H9 (cell line): Measurements from ENCODE around the gene EPC1. TPM values are rescaled to one million over a fixed set of nuclear protein-coding genes. Genes with fewer than 3 reads are reported as not detected.

Source experiments
- DNase-seq: peaks from one replicate; pipeline ENCODE4 v3.0.0-alpha.2; 2017
- H2AFZ ChIP-seq: one replicate; pipeline ENCODE4 v1.6.1; 2013; ENCODE audit warnings: mild to moderate bottlenecking, low read length, control low read depth, moderate library complexity
- H2AK5ac ChIP-seq: 2 replicates; pipeline ENCODE4 v1.6.1; 2013; ENCODE audit warnings: low read length, control low read depth, mixed read lengths; ENCODE audit not compliant: insufficient read length
- H2BK120ac ChIP-seq: one replicate; pipeline ENCODE4 v1.6.1; 2013; ENCODE audit warnings: low read depth, mild to moderate bottlenecking, low read length, control low read depth, inconsistent platforms; ENCODE audit not compliant: poor library complexity, severe bottlenecking
- H2BK12ac ChIP-seq: 2 replicates; pipeline ENCODE4 v1.6.1; 2013; ENCODE audit warnings: low read length, control low read depth, mixed read lengths, low read depth; ENCODE audit not compliant: insufficient read length
- H2BK15ac ChIP-seq: 2 replicates; pipeline ENCODE4 v1.6.1; 2013; ENCODE audit warnings: low read depth, low read length, control low read depth
- H2BK20ac ChIP-seq: one replicate; pipeline ENCODE4 v1.6.1; 2013; ENCODE audit warnings: low read depth, mild to moderate bottlenecking, low read length, control low read depth, inconsistent platforms; ENCODE audit not compliant: poor library complexity, severe bottlenecking
- H2BK5ac ChIP-seq: 2 replicates; pipeline ENCODE4 v1.6.1; 2013; ENCODE audit warnings: low read length, control low read depth, mixed read lengths; ENCODE audit not compliant: insufficient read length
- H3K14ac ChIP-seq: 2 replicates; pipeline ENCODE4 v1.6.1; 2013; ENCODE audit warnings: low read length, control low read depth; ENCODE audit not compliant: insufficient read depth
- H3K18ac ChIP-seq: 2 replicates; pipeline ENCODE4 v1.6.1; 2013; ENCODE audit warnings: low read depth, mild to moderate bottlenecking, mixed read lengths, low read length, control low read depth; ENCODE audit not compliant: insufficient read length
- H3K23ac ChIP-seq: 2 replicates; pipeline ENCODE4 v1.6.1; 2013; ENCODE audit warnings: low read length, control low read depth, mixed read lengths, low read depth; ENCODE audit not compliant: insufficient read length
- H3K23me2 ChIP-seq: 2 replicates; pipeline ENCODE4 v1.6.1; 2013; ENCODE audit warnings: low read depth, mild to moderate bottlenecking, mixed read lengths, low read length, control low read depth; ENCODE audit not compliant: insufficient read length, poor library complexity, severe bottlenecking
- H3K27ac ChIP-seq: 2 replicates; pipeline ENCODE4 v1.5.1; 2013; ENCODE audit warnings: low read length, control low read depth, mixed read lengths, low read depth; ENCODE audit not compliant: insufficient read length
- H3K27me3 ChIP-seq: 2 replicates; pipeline ENCODE4 v1.6.1; 2013; ENCODE audit warnings: low read length, control low read depth, inconsistent platforms; ENCODE audit not compliant: insufficient read depth
- H3K4ac ChIP-seq: 2 replicates; pipeline ENCODE4 v1.6.1; 2013; ENCODE audit warnings: low read depth, mild to moderate bottlenecking, control low read depth, inconsistent platforms, low read length, moderate library complexity
- H3K4me1 ChIP-seq: 2 replicates; pipeline ENCODE4 v1.6.1; 2013; ENCODE audit warnings: low read length, control low read depth, inconsistent platforms; ENCODE audit not compliant: insufficient read depth
- H3K4me2 ChIP-seq: 2 replicates; pipeline ENCODE4 v1.6.1; 2013; ENCODE audit warnings: low read length, control low read depth, mixed read lengths; ENCODE audit not compliant: insufficient read length, insufficient read depth
- H3K56ac ChIP-seq: 2 replicates; pipeline ENCODE4 v1.6.1; 2013; ENCODE audit warnings: low read depth, mild to moderate bottlenecking, mixed read lengths, low read length, control low read depth; ENCODE audit not compliant: insufficient read length
- H3K79me1 ChIP-seq: 2 replicates; pipeline ENCODE4 v1.6.1; 2013; ENCODE audit warnings: low read depth, mild to moderate bottlenecking, moderate library complexity, low read length, control low read depth, inconsistent platforms; ENCODE audit not compliant: insufficient read depth, poor library complexity, severe bottlenecking
- H3K79me2 ChIP-seq: 2 replicates; pipeline ENCODE4 v1.6.1; 2013; ENCODE audit warnings: low read length, control low read depth, inconsistent platforms; ENCODE audit not compliant: insufficient read depth
- H3K9ac ChIP-seq: 2 replicates; pipeline ENCODE4 v1.6.1; 2013; ENCODE audit warnings: low read length, control low read depth, mixed read lengths; ENCODE audit not compliant: insufficient read length; ENCODE audit errors: extremely low read depth
- H3K9me3 ChIP-seq: one replicate; pipeline ENCODE4 v1.6.1; 2013; ENCODE audit warnings: low read depth, low read length, inconsistent platforms; ENCODE audit not compliant: control insufficient read depth
- H3T11ph ChIP-seq: one replicate; pipeline ENCODE4 v1.6.1; 2013; ENCODE audit warnings: mild to moderate bottlenecking, low read length, control low read depth, inconsistent platforms
- H4K20me1 ChIP-seq: one replicate; pipeline ENCODE4 v1.6.1; 2013; ENCODE audit not compliant: control insufficient read depth, insufficient read length, insufficient read depth
- H4K5ac ChIP-seq: 2 replicates; pipeline ENCODE4 v1.6.1; 2013; ENCODE audit warnings: low read depth, mild to moderate bottlenecking, mixed read lengths, low read length, control low read depth; ENCODE audit not compliant: insufficient read length
- H4K8ac ChIP-seq: replicated peaks from 2 replicates; pipeline ENCODE4 v1.6.1; 2013; ENCODE audit warnings: low read length, control low read depth, mixed read lengths, low read depth; ENCODE audit not compliant: insufficient read length
- H4K91ac ChIP-seq: 2 replicates; pipeline ENCODE4 v1.6.1; 2013; ENCODE audit warnings: low read depth, mild to moderate bottlenecking, moderate library complexity, mixed read lengths, low read length, control low read depth; ENCODE audit not compliant: insufficient read length
- H3K27ac Mint-ChIP-seq, 3 experiments: 2 replicates in 2 of 3; 3 replicates in 1 of 3; pipeline ENCODE4 v1.8.0; 2020 to 2021; ENCODE audit warnings: mixed read lengths in 3 of 3, mild to moderate bottlenecking in 1 of 3, moderate library complexity in 1 of 3
- H3K27me3 Mint-ChIP-seq: 2 replicates; pipeline ENCODE4 v1.8.0; 2021; ENCODE audit warnings: low read depth, mild to moderate bottlenecking, moderate library complexity, mixed read lengths
- H3K36me3 Mint-ChIP-seq, 3 experiments: 2 replicates in 2 of 3; 3 replicates in 1 of 3; pipeline ENCODE4 v1.8.0; 2020 to 2021; ENCODE audit warnings: low read depth in 3 of 3, mixed read lengths in 3 of 3; ENCODE audit not compliant: insufficient read depth in 1 of 3
- H3K4me1 Mint-ChIP-seq, 2 experiments: 2 replicates each; pipeline ENCODE4 v1.8.0; 2020; ENCODE audit warnings: mixed read lengths in 2 of 2
- H3K4me3 Mint-ChIP-seq, 2 experiments: 2 replicates in 1 of 2; 3 replicates in 1 of 2; pipeline ENCODE4 v1.8.0; 2020 to 2021; ENCODE audit warnings: mild to moderate bottlenecking in 2 of 2, mixed read lengths in 2 of 2, moderate library complexity in 1 of 2
- H3K9me3 Mint-ChIP-seq, 2 experiments: 2 replicates in 1 of 2; 3 replicates in 1 of 2; pipeline ENCODE4 v1.8.0; 2020; ENCODE audit warnings: mild to moderate bottlenecking in 2 of 2, mixed read lengths in 2 of 2, moderate library complexity in 1 of 2
- CTCF ChIP-seq: fragments of 200-600 bp; sonication (generic); conservative IDR thresholded peaks from 3 replicates; pipeline ENCODE4 v1.8.0; 2021; ENCODE audit warnings: antibody characterized with exemption, mild to moderate bottlenecking
- WGBS: extraction: QIAGEN DNeasy Blood & Tissue Kit; methylation state at CpG from one replicate; pipeline ENCODE4 v1.1.7; 2013; ENCODE audit warnings: missing lambda C conversion rate, low lambda C conversion rate, mixed read lengths; ENCODE audit not compliant: insufficient read length; ENCODE audit errors: extremely low coverage; 5-methylcytosine and 5-hydroxymethylcytosine counted together
- total RNA-seq: library from RNA; stranded (reverse); gene quantifications from 2 replicates; pipeline ENCODE4 v1.2.1, GENCODE V29; 2021

Gene EPC1
- total RNA-seq, 1 experiment from 2014 or later, result 32.5 TPM

- Mint-ChIP-seq H3K4me1 (peaks cover 24 to 37% of the 10 kb centered on the region in 2 experiments), H3K27ac (no peak overlapping the region), H3K9me3 (peaks cover 5 to 9% of the 10 kb centered on the region in 2 experiments; a peak in 3 of 5 replicates), H3K36me3 (peaks cover 6 to 12% (median 8%) of the 10 kb centered on the region in 3 experiments; a peak in 4 of 7 replicates), H3K27me3 (no peaks in the 10 kb centered on the region), H3K4me3 (no peak overlapping the region)
- no peak overlapping the region for H3K4me2 ChIP-seq
- H2BK120ac ChIP-seq, result no peak overlapping the region
- no peaks in the 10 kb centered on the region for H3K79me1 ChIP-seq
- no peak overlapping the region for H3K18ac ChIP-seq
- H3K9ac ChIP-seq, result no peak overlapping the region
- no peak overlapping the region for H3K14ac ChIP-seq
- H2BK20ac ChIP-seq, result no peak overlapping the region
- peaks cover 3% of the 10 kb centered on the region for H3K23me2 ChIP-seq
- H3T11ph ChIP-seq, result no peak overlapping the region
- DNase-seq, result no peak
- H3K4ac ChIP-seq, result no peak overlapping the region
- H3K23ac ChIP-seq, result no peak overlapping the region
- no CpG with 5 or more reads among the region's 7 CpGs for WGBS
- no peaks in the 10 kb centered on the region for H4K20me1 ChIP-seq
- H3K27me3 ChIP-seq, result no peaks in the 10 kb centered on the region
- no peak overlapping the region for H4K91ac ChIP-seq
- peaks cover 4% of the 10 kb centered on the region; the same call in 1 of the 2 replicates for H3K79me2 ChIP-seq
- no peak overlapping the region for H2BK5ac ChIP-seq
- no peak overlapping the region for H3K56ac ChIP-seq
- H2BK15ac ChIP-seq, result no peak overlapping the region
- H2AK5ac ChIP-seq, result no peak overlapping the region
- H3K27ac ChIP-seq, result no peak overlapping the region
- H3K9me3 ChIP-seq, result no peaks in the 10 kb centered on the region
- TF ChIP-seq CTCF, result no peak
- no peaks in the 10 kb centered on the region for H3K4me1 ChIP-seq
- H2BK12ac ChIP-seq, result no peak overlapping the region
- no peak overlapping the region for H4K8ac ChIP-seq
- H2AFZ ChIP-seq, result no peak overlapping the region
- no peak overlapping the region for H4K5ac ChIP-seq
Observed at GRCh38 chr10:32349968-32350738, 3.2 kb upstream of the EPC1 start.
